Ascending aorta (tissue), 2 donors: ENCODE data around the gene LRRTM2. TPM values are rescaled to one million over a fixed set of nuclear protein-coding genes. Genes with fewer than 3 reads are reported as not detected.

ENCODE experiments used
- DNase-seq, 2 donors: peaks; one replicate each; pipeline ENCODE4 v3.0.0-alpha.2; 2019; ENCODE audit warnings: low spot score in 2 of 2
- H3K27ac ChIP-seq, 2 donors: fragments of 200-600 bp; sonication (generic); one replicate each; pipeline ENCODE4 v1.5.1; 2016 to 2017; ENCODE audit warnings: mild to moderate bottlenecking in 1 of 2
- H3K27me3 ChIP-seq: fragments of 200-600 bp; sonication (generic); one replicate; pipeline ENCODE4 v1.5.1; 2017
- H3K36me3 ChIP-seq, 2 donors: fragments of 200-600 bp; sonication (generic); one replicate each; pipeline ENCODE4 v1.5.1; 2016
- H3K4me1 ChIP-seq, 2 donors: fragments of 200-600 bp; sonication (generic); one replicate each; pipeline ENCODE4 v1.5.1; 2016 to 2017; ENCODE audit warnings: mild to moderate bottlenecking in 1 of 2
- H3K4me3 ChIP-seq, 2 donors: fragments of 200-600 bp; sonication (generic); one replicate each; pipeline ENCODE4 v1.5.1; 2016 to 2017; ENCODE audit warnings: mild to moderate bottlenecking in 1 of 2
- H3K9me3 ChIP-seq, 2 donors: fragments of 200-600 bp; sonication (generic); one replicate each; pipeline ENCODE4 v1.5.1; 2016
- CTCF ChIP-seq, 3 experiments: fragments of 200-600 bp in 2 of 3; fragments of 450-650 bp in 1 of 3; sonication (generic) in 2 of 3; IDR thresholded peaks; one replicate each; pipeline ENCODE4 v1.5.1; 2016 to 2019; ENCODE audit warnings: antibody characterized with exemption in 3 of 3, mild to moderate bottlenecking in 1 of 3, moderate library complexity in 1 of 3
- intact Hi-C: fragments of 100-400 bp; cut with DNase I; formaldehyde crosslinking; loops from one replicate; pipeline ENCODE4 v1.15.1; 2023
- total RNA-seq: library from RNA; depleted of rRNA; stranded (reverse); fragments of >200 nt; gene quantifications from one replicate; pipeline ENCODE4 v1.1.0, GENCODE V29; 2016

The LRRTM2 gene
- total RNA-seq, 1 donor from 2014 or later, result not detected

- H3K4me1 ChIP-seq, result peaks cover 0 to 30% of the 10 kb centered on the region in 2 donors
- H3K36me3 ChIP-seq, result no peaks in the 10 kb centered on the region
- TF ChIP-seq CTCF (IDR thresholded peaks at IDR 0.05), result no peak
- H3K4me3 ChIP-seq, result no peak overlapping the region
- no peak overlapping the region for H3K27ac ChIP-seq
- no peaks in the 10 kb centered on the region for H3K27me3 ChIP-seq
- intact Hi-C loops, result no loop called here
- no peaks in the 10 kb centered on the region for H3K9me3 ChIP-seq
- DNase-seq, result no peak
These were observed 811 bp upstream of the LRRTM2 start for GRCh38 chr5:138875946-138876345.

GRCh38 chr5:138875552-138875875 lies 379 bp upstream of the LRRTM2 start:
- peak overlapping the region in 1 of 2 donors; percentile 31 for H3K4me3 ChIP-seq
- no peak for DNase-seq
- no peak for TF ChIP-seq CTCF (IDR thresholded peaks at IDR 0.05)
- intact Hi-C loops, result no loop called here
- no peak overlapping the region for H3K27ac ChIP-seq
- H3K9me3 ChIP-seq, result no peaks in the 10 kb centered on the region
- H3K4me1 ChIP-seq, result peaks cover 0 to 34% of the 10 kb centered on the region in 2 donors
- no peaks in the 10 kb centered on the region for H3K27me3 ChIP-seq
- H3K36me3 ChIP-seq, result no peaks in the 10 kb centered on the region

GRCh38 chr5:138874241-138874640 lies 894 bp downstream of the LRRTM2 start:
- intact Hi-C loops, result no loop called here
- no peak overlapping the region for H3K27ac ChIP-seq
- DNase-seq, result no peak
- H3K9me3 ChIP-seq, result no peaks in the 10 kb centered on the region
- no peaks in the 10 kb centered on the region for H3K27me3 ChIP-seq
- no peak for TF ChIP-seq CTCF (IDR thresholded peaks at IDR 0.05)
- H3K36me3 ChIP-seq, result no peaks in the 10 kb centered on the region
- peaks cover 0 to 43% of the 10 kb centered on the region in 2 donors for H3K4me1 ChIP-seq
- H3K4me3 ChIP-seq, result no peak overlapping the region

- Histone ChIP-seq H3K4me1 (peaks cover 0 to 44% of the 10 kb centered on the region in 2 donors), H3K27ac (no peak overlapping the region), H3K27me3 (no peaks in the 10 kb centered on the region), H3K4me3 (no peak overlapping the region), H3K9me3 (no peaks in the 10 kb centered on the region), H3K36me3 (no peaks in the 10 kb centered on the region)
- TF ChIP-seq CTCF (IDR thresholded peaks at IDR 0.05), result no peak
- intact Hi-C loops, result no loop called here
- no peak for DNase-seq
These were observed 1.5 kb downstream of the LRRTM2 start for GRCh38 chr5:138873466-138874221.

- intact Hi-C loops, result no loop called here
- Histone ChIP-seq H3K9me3 (no peaks in the 10 kb centered on the region), H3K27me3 (no peaks in the 10 kb centered on the region), H3K27ac (no peak overlapping the region), H3K4me1 (peaks cover 0 to 43% of the 10 kb centered on the region in 2 donors), H3K36me3 (no peaks in the 10 kb centered on the region), H3K4me3 (no peak overlapping the region)
- no peak for DNase-seq
- no peak for TF ChIP-seq CTCF (IDR thresholded peaks at IDR 0.05)
These were observed 2.2 kb downstream of the LRRTM2 start for GRCh38 chr5:138872841-138873465.
